Embryonic facial prominence (tissue), 1 donor: ENCODE data around the gene HELT.

ENCODE experiments used
- DNase-seq: peaks from one replicate; pipeline ENCODE4 v3.0.0-alpha.2; 2016; ENCODE audit errors: extremely low spot score

The HELT gene

DNA sequence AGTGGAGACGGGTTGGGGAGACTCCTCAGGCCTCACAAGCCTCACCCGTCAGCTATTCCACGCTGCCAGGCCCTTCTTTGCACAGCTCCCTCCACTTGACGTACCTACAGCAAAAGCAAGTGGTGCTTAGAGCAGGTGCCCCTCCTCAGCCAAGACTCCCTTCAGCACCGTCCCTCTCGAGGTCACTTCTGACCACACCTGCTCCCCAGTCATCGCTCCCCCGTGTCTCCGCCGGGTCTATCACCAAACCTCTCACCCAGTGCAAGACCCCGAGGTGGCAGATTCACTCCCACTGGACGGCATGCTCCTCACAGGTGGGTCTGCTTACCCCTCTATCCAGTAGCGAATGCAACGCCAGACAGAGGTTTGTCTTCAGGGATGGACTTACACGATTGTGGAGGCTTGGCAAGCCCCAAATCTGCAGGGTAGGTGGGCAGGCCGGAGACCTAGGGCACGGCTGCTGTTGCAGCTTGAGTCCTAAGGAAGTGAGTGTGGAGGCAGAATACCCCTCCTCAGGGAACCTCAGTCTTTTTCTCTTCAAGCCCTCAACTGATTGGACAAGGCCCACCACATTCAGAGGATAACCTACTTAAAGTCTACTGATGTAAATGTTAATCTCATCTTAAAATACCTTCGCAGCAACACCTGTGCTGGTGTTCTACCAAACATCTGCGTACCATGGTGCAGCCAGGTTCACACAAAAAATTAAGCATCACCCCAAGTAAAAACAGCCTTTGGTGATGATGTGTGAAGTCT lies 14.5 kb upstream of the HELT start:
- DNase-seq = no peak

- no peak for DNase-seq
Measured at GRCh38 chr4:185004562-185005218, 13.6 kb upstream of the HELT start.

GRCh38 chr4:185005219-185005819 lies 13.0 kb upstream of the HELT start:
- DNase-seq = peak; percentile 27

DNA sequence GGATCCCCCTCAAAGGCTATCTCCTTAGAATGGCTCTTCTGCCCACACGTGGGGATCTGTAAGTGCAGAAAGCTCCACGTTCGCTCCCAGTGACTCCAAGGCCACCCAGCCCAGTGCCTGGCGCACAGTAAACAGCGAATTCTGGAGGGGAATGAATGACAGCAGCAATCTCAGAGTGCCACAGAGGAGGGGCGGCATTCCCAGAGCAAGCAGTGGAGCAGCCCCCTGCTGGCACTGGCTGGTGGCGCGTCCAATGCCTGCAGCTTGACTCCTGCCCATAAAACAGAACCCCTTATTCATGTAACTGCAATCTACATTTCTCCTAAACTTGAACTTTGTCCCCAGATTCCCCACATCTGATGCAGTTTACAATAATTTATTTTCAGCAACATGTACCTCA lies 6.9 kb upstream of the HELT start:
- no peak for DNase-seq

DNA sequence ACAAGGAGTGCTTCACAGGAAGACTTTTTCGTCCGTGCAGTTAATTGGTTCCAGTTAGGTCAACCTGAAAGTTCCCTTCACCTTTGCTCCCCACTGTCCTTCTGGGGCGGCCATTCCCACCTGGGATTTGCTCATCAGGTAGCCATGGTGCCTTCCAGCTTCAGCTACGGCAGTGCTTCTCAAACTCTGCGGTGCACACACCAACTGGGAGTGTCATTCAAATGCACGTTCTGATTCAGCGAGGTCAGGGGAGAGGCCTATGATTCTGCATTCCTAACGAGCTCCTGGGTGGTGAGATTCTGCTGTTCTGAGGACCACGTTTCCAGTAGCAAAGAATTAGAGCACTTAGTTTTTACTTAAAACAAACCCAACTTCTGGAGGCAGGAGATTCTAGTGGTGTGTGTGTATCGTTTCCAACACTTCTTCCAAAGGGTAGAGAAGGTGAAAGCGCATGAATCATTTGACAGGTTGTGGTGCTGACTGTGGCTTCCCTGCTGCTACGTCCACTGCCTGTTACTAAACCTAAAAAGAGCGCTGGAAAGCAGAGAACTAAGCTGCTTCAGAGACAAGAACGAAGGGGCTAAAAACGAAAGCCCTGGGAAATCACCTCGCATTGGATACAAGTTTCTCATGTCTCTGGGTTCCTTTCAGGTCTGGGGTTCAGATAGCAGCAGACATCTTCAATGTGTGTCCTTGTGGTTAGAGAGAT lies 4.7 kb upstream of the HELT start:
- DNase-seq = no peak

DNA sequence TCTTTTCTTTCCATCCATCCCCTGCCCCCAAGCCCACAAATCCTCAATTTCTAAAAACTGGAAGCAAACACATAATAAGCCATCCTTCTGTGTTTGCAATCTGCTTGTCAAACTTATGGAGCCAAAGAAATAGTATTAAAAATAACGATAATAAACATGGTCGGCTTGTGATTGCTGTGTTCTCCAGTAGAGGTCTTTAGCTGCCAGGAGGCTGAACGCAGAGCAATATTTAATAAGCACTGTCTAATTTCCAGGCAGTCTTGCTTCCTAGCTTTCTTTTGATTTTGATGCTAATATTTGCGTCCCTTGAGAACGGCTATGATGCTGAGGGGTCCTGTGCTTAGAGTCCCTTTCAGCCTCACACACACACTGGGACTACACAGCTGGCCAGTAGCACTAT lies 3.2 kb upstream of the HELT start:
- DNase-seq = no peak

DNA sequence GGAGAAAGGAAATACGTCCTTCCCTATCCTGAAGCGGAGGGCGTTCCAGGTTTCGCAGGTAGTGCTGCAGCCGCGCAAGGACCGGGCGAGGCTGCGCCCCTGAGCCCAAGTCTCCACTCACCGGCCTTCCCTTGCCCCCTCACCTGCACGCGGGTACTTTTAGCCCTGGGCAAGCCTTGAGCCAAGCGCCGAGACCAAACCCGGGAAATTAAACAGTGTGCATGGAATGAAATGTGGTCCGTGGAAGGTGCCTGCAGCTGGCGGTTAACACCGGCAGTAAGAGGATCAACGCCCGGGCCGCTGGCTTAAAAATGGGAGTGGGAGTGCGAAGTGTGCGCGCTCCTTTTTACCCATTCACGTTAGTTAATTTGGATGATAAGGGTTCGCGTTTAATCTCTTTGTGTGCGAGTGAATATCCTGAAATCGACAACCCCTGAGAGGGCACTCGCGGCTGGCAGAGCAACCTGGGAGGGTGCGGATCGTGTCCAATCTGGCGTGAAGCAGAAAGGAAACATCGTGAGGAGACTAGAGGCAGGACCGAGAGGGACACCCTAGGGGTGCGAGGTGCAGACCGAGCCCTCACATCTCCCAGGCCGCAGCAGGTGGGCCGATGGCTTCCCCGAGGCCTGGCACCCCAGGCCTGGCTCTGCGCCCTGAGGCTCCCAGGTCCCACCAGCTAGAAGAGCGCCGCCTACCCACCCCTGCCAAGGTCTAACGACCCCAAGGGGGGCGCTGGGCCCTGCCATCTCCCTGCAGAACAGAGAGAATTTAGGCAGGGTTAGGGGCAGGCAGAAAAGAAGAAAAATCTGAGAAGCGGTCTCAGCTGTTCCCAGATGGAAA lies 2.0 kb upstream of the HELT start:
- DNase-seq = no peak

DNA sequence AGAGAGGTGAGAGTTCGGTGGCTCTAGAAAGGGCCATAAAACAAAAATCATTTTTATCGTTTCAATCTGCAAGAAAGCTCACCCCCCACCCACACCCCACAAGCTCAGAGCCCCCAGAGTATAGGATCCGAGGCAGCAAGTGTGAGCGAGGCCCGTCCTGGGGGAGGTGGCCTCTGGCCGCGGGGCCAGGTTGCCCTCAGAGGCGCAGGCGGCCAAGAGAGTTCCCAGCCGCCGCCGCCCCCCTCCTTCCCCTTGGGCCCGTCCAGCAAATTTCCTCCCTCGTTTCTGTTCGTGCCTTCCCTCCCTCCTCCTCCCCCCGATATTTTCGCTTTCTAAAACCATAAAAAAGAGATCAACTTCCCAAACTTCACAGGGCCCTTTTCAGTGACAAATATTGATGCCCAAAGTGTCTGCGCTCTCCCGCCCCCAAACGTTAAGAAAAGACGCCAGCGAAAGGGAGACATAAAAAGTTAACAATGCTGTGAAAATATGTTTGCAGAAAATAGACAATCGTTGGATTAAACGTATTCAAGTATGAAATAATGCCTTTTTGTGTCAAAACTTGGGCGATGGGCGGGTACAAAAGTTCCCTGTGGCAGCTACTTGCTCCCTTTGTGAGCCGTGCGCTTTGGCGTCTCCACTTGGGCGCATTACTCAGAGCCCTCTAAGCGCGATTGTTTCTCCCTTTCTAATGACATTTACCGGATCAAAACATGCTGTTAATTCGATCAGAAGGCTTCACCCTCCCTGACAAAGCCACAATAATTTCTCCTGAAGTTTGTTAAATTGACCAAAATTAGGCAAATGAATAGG lies 1.1 kb upstream of the HELT start:
- no peak for DNase-seq

GRCh38 chr4:185018834-185019455 lies 655 bp downstream of the HELT start:
- no peak for DNase-seq

- DNase-seq = no peak
Measured at GRCh38 chr4:185019456-185020292, 1.4 kb downstream of the HELT start.

DNA sequence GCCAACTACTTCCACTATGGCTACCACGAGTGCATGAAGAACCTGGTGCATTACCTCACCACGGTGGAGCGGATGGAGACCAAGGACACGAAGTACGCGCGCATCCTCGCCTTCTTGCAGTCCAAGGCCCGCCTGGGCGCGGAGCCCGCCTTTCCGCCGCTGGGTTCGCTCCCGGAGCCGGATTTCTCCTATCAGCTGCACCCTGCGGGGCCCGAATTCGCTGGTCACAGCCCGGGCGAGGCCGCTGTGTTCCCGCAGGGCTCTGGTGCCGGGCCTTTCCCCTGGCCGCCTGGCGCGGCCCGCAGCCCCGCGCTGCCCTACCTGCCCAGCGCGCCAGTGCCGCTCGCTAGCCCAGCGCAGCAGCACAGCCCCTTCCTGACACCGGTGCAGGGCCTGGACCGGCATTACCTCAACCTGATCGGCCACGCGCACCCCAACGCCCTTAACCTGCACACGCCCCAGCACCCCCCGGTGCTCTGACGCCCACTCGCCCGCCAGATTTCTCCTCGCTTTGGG lies 2.1 kb downstream of the HELT start:
- DNase-seq = no peak

GRCh38 chr4:185020863-185021761 lies 2.8 kb downstream of the HELT start:
- DNase-seq = no peak

DNA sequence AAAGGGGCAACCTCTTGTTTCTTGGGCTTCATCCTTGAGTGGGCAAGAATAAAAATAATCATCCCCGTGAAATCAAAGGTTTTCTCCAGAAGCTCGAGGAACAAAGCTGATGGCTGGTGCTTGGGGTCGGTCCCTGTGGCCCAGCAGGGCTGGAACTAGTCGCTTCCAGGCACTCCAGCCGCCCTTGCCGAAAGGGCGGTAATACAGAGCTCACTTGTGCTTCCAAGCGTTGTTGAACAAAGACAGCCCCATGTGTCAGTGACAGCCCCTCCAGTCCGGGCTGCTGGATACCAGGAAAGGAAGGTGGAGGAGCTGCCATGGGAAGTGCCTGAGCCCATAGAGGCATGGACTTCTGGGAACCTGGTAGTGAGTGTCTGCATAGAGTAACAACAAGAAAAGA lies 5.2 kb downstream of the HELT start:
- DNase-seq = no peak

- no peak for DNase-seq
Measured at GRCh38 chr4:185028625-185029024, 10.3 kb downstream of the HELT start.

DNA sequence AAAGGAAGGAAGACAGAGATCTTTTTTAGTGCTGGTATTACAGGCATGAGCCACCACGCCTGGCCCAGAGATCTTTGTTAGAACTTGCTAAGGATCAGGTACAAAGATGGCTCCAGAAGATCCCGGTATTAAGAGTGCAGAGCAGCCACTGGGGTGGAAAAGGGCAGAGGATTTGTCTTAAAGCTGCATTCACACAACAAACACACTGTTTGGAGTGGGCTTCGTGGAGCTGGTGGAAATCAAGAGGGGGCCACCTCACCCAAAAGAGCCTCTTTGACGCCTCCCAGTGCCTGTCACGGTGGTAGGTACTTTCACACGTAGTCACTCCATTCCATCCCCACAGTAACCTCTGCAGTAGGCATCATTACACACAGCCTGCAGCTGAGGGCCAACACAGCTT lies 13.3 kb downstream of the HELT start:
- no peak for DNase-seq

DNA sequence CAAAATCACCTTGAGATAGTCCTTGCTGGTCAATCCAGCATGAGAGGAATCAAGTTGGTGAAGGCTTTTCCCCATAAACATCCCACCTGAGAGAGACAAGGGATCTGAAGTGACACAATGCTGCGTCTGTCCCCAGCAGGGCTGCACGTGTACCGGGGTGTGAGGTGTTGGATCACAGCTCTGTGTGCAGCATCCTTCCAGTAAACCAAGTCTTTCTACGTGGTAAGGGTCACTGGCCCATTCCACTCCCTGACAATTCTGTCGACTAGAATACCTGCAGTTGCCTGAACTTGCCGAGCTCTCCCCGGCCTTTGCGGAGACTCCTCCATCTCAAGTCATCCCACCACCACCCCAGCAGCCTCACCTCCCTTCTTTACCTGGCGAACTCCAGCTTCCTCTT lies 14.8 kb downstream of the HELT start:
- DNase-seq = no peak

- no peak for DNase-seq
Measured at GRCh38 chr4:185033950-185034349, 15.7 kb downstream of the HELT start.

- no peak for DNase-seq
Measured at GRCh38 chr4:185035284-185035683, 17.0 kb downstream of the HELT start.
